BE2C (cell line): ENCODE results near the gene EHBP1L1.
A peak's percentile ranks its signal among the peaks of the same experiment; 100 is the strongest.

Experiments used
- DNase-seq: peaks from one replicate; pipeline ENCODE4 v3.0.0-alpha.2; 2020
- H3K27me3 ChIP-seq: fragments of 250-450 bp; sonication (Bioruptor Pico); 2 replicates; pipeline ENCODE4 v1.5.1; 2020; ENCODE audit warnings: mild to moderate bottlenecking
- H3K36me3 ChIP-seq: fragments of 250-450 bp; sonication (Bioruptor Pico); 2 replicates; pipeline ENCODE4 v1.5.1; 2020; ENCODE audit warnings: mild to moderate bottlenecking
- H3K4me1 ChIP-seq: fragments of 250-450 bp; sonication (Bioruptor Pico); 2 replicates; pipeline ENCODE4 v1.5.1; 2020
- H3K4me3 ChIP-seq: 2 replicates; pipeline ENCODE4 v1.5.1; 2011; ENCODE audit warnings: low read depth, low read length
- H3K9me3 ChIP-seq: fragments of 250-450 bp; sonication (Bioruptor Pico); 2 replicates; pipeline ENCODE4 v1.5.1; 2020
- TF ChIP-seq, protein P1 (sequence below): IDR thresholded peaks from 2 replicates; pipeline ENCODE4 v1.5.1; 2012; ENCODE audit warnings: mild to moderate bottlenecking, low read depth, low read length

EHBP1L1 gene

DNA sequence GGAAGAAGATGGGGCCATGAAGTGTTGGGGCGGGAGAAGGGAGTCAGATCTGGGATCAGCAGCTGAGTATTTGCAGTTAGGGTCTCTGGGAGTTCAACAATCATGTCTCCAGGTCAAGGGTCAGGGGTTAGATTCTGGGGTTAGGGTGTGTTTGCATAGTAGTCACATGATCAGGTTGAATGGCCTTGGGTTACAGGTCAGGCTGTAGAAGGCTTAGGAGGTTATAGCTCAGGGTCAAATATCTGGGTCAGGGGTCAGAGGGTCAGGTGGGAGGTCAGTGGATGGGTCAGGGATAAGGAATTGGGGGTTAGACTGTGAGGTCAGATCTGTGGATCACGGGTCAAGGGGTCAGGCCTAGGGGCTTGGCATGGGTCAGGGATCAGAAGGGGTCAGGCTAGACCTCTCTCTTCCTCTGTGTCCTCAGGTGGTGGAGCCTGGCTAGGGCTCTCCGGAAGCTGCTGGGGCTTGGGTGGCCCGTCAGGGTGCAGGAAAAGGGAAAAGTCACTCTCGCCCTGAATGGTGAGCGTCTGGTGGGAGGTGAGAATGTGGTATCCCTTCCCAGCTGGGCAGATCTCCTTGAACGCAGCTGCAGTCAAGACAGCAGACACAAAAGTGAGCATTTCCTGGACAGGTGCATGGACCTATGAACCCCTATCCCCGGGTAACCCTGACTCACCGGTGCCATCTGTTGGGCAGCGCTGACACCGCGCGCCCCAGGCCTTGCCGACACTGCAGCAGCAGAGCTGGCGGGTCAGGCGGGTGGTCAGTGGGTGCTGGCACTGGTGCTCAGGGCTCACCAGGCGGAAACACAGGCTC, 24.1 kb upstream of the EHBP1L1 start:
- TF ChIP-seq, protein P1, sequence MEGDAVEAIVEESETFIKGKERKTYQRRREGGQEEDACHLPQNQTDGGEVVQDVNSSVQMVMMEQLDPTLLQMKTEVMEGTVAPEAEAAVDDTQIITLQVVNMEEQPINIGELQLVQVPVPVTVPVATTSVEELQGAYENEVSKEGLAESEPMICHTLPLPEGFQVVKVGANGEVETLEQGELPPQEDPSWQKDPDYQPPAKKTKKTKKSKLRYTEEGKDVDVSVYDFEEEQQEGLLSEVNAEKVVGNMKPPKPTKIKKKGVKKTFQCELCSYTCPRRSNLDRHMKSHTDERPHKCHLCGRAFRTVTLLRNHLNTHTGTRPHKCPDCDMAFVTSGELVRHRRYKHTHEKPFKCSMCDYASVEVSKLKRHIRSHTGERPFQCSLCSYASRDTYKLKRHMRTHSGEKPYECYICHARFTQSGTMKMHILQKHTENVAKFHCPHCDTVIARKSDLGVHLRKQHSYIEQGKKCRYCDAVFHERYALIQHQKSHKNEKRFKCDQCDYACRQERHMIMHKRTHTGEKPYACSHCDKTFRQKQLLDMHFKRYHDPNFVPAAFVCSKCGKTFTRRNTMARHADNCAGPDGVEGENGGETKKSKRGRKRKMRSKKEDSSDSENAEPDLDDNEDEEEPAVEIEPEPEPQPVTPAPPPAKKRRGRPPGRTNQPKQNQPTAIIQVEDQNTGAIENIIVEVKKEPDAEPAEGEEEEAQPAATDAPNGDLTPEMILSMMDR, result peak; percentile 50
- Histone ChIP-seq H3K4me3 (no peak overlapping the region), H3K36me3 (no peaks in the 10 kb centered on the region; the same call in 1 of the 2 replicates), H3K27me3 (no peaks in the 10 kb centered on the region), H3K4me1 (peaks cover 7% of the 10 kb centered on the region), H3K9me3 (no peaks in the 10 kb centered on the region)
- DNase-seq, result peak; percentile 58

DNA sequence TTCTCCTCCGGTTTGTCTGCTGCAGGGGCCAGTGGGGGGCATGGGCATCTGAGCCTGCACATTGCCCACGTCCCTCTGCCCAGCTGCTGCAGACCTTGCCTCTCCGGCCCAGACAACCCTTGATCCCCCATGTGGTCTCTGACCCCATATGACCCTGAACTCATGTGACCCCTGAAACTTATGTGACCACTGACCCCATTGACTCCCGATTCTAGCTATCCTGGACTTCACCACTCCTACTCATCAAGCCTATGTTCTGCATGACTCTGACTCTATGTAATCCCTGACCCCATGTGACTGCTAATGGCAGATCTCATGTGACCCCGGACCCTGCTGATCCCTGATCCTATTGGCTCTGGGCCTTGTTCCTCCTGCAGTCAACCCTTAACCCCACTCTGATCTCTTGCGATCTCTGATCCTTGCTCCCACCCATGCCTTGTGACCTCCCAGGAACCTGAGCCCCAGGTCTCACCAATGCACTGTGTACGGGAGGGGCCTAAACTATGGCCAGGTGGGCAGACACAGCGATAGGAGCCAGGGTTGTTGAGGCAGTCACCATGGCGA, 23.4 kb upstream of the EHBP1L1 start:
- Histone ChIP-seq H3K9me3 (no peaks in the 10 kb centered on the region), H3K36me3 (no peaks in the 10 kb centered on the region; the same call in 1 of the 2 replicates), H3K4me1 (peaks cover 7% of the 10 kb centered on the region), H3K27me3 (no peaks in the 10 kb centered on the region), H3K4me3 (no peak overlapping the region)
- TF ChIP-seq, protein P1, result no peak
- no peak for DNase-seq

DNA sequence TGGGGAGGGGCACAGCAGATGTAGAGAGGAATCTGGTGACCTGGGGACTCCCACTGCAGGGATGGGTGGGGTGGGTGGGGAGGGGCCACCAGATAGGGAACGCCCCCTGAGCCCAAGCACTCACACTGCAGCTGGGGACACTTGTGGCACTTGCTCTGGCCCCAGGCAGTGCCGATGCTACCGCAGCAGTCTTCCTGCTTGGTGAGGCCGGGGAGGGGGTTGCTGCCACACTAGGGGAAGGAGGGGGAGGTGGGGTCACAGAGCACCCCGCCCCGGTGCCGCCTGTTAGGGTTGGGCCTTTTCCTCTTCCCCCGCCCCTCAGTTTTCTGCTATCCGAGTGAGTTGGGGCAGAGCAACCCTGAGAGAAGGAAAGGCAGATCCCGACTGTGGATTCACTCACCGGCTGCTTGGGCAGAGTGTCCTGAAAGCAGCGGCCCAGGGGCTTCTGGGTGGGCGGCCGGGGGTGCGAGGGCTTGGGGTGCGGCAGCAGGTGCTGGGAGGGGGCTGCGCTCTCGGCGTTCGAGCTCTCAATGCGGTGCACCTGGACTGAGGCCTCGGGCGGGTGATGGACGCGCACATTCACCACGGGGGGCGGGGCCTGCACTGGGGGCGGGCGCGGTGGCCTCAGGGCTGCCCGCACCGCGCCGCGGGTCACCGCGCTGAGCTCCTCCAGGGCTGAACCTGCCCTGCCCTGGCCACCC, 22.4 kb upstream of the EHBP1L1 start:
- no peak overlapping the region for H3K4me3 ChIP-seq
- peaks cover 7% of the 10 kb centered on the region for H3K4me1 ChIP-seq

DNA sequence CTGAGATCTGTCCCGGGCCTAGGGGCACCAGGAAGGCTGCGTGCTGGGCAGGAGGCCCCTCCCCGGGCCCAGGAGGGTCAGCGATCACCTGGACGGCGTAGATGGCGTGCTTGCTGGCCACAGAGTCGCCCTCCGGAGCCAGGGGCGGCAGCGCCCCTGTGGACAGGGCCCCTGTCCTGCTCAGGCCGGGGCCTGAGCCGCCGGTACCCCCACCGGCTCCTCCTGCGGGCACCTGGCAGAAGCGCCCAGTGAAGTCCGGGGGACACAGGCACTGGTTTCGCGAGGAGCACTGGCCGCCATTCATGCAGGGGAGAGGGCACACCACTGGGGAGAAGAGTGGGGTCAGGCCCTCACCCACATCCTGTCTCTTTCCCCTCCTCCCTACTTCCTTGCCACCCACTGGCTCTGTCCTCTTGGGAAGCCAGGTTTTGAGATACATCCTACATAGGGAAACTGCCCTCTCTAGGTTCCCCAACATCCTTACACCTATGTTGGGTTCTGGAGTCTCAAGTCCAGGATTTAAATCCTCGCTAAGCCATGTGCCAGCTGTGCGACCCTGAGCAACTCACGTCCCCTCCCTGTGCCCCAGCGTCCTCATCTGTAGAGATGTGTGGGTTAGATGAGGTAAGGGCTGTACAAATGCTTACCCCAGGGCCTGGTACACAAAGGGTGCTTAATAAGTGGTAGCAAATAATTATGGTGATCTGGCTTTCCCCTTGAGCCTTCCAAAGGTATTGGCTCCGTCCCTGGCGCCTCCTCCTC, 21.6 kb upstream of the EHBP1L1 start:
- no peak for DNase-seq
- TF ChIP-seq, protein P1, result no peak
- Histone ChIP-seq H3K27me3 (no peaks in the 10 kb centered on the region), H3K4me1 (peaks cover 7% of the 10 kb centered on the region), H3K4me3 (no peak overlapping the region), H3K9me3 (no peaks in the 10 kb centered on the region), H3K36me3 (no peaks in the 10 kb centered on the region; the same call in 1 of the 2 replicates)

More for the DNA sequence above, 22.4 kb upstream of the EHBP1L1 start:
- TF ChIP-seq, protein P1, result no peak
- H3K36me3 ChIP-seq, result no peaks in the 10 kb centered on the region; the same call in 1 of the 2 replicates
- H3K9me3 ChIP-seq, result no peaks in the 10 kb centered on the region
- DNase-seq, result peak; percentile 44
- H3K27me3 ChIP-seq, result no peaks in the 10 kb centered on the region

DNA sequence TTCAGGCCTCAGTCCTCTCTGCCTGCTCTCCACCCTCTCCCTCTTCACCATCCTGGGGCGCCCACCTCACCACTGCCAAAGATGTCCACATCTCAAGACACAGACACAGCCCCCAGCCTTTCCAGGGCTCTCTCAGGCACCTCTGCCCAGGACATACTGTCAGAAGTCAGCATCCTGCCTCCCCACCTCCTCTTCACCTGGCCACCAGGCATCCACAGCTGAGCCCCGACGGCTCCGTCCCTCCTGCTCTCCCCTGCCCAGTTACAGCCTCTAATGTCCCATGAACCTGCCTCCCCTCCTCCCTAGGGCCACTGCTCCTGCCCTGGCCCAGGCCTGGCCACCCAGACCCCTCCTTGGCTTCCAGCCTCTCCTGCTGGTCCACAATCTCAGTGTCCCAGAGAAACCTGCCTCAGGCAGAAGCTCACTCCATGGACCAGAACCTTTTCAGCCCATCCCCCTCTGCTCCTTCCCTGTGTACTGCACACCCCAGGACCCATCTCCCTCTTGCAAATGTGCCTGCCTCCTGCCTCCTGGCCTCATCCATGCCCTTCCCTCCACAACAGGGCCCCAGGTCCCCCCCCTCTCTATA, 20.9 kb upstream of the EHBP1L1 start:
- Histone ChIP-seq H3K4me1 (peaks cover 11% of the 10 kb centered on the region), H3K27me3 (no peaks in the 10 kb centered on the region), H3K36me3 (no peaks in the 10 kb centered on the region; the same call in 1 of the 2 replicates), H3K9me3 (no peaks in the 10 kb centered on the region), H3K4me3 (no peak overlapping the region)
- no peak for DNase-seq
- TF ChIP-seq, protein P1, result no peak
